K562 treated with DMSO at 1 percent for 4 hours (cell line): ENCODE results near the gene FAM174B. TPM values are rescaled to one million over a fixed set of nuclear protein-coding genes. Genes with fewer than 3 reads are reported as not detected.

Experiments used
- total RNA-seq: library from RNA; unstranded; fragments of 300-600 nt; gene quantifications from 2 replicates; pipeline ENCODE4 v1.2.3, GENCODE V29; 2022; ENCODE audit not compliant: insufficient read depth

FAM174B gene
- 0.43 and 0.98 TPM in 2 replicates for total RNA-seq

DNA sequence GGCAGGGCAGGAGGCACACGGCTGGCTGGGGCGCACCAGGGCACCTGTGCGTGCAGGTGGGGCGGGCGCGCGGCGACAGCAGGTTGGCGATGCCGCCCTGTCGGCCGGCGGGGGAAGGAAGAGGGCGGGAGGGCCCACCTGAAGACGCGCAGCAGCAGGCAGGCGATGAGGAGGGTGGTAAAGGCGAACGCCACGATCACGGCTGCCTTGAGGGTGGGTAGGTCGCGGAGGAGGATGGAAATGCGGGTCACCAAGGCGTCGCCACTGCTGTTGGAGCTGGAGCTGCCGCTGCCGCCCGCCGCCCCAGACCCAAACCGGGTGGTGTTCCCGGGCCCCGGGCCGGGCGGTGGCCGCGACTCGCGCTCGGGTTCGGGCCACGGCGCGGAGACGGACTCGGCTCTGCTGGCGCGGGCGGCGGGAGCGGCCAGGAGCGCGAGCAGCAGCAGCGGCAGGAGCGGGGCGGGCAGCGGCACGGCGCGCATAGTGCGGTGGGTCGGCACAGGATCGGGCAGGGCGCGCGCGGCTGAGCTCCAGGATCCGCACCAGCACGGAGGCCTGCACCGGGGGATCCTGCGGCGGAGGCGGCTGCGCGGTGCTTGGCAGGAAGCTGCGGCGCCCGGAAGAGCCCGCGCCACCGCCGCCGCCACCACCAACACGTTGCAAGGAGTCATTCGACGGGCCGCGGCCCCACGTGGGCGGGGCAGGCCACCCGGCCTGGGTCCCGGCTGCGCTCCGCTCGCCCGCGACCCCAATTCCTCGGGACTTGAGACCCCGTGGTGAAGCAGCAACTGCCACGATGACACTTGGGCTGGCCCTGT, at the start of gene FAM174B:
Gene FAM174B, minus strand, starts transcription at position 598 of the 818 bp plus-strand sequence.

Other genes starting within 250 kb of the FAM174B start
- 39.8 and 45.2 TPM in 2 replicates for gene CHD2, start 244.5 kb upstream of the FAM174B start, total RNA-seq